Esophagus muscularis mucosa (tissue), 4 donors: Measurements from ENCODE around the gene PMM2. TPM values are rescaled to one million over a fixed set of nuclear protein-coding genes. Genes with fewer than 3 reads are reported as not detected.

Experiments used
- DNase-seq: peaks from one replicate; pipeline ENCODE4 v3.0.0-alpha.2; 2017; ENCODE audit errors: extremely low spot score
- H3K27ac ChIP-seq, 4 donors: fragments of 200-600 bp; sonication (generic); replicated peaks in 1 of 4; 1 replicate in 3 of 4; 2 replicates in 1 of 4; pipeline ENCODE4 v1.5.1; 2016 to 2019; ENCODE audit warnings: mild to moderate bottlenecking in 1 of 4
- H3K27me3 ChIP-seq, 4 donors: fragments of 200-600 bp; sonication (generic); one replicate each; pipeline versions ENCODE4 v1.5.1 to v1.6.0; 2016 to 2019
- H3K36me3 ChIP-seq, 4 donors: fragments of 200-600 bp; sonication (generic); one replicate each; pipeline ENCODE4 v1.5.1; 2016 to 2019
- H3K4me1 ChIP-seq, 4 donors: fragments of 200-600 bp; sonication (generic); one replicate each; pipeline ENCODE4 v1.5.1; 2016 to 2019
- H3K4me3 ChIP-seq, 4 donors: fragments of 200-600 bp; sonication (generic); 1 replicate in 2 of 4; 2 replicates in 2 of 4; pipeline ENCODE4 v1.5.1; 2016 to 2019; ENCODE audit warnings: mild to moderate bottlenecking in 4 of 4, moderate library complexity in 1 of 4
- H3K9me3 ChIP-seq, 4 donors: fragments of 200-600 bp; sonication (generic); 1 replicate in 3 of 4; 2 replicates in 1 of 4; pipeline ENCODE4 v1.5.1; 2016 to 2019
- POLR2A ChIP-seq: fragments of 450-650 bp; IDR thresholded peaks from one replicate; pipeline ENCODE4 v1.6.1; 2017; ENCODE audit warnings: antibody characterized with exemption, moderate library complexity, mild to moderate bottlenecking, low read depth
- WGBS: methylation state at CpG from one replicate; pipeline ENCODE4 v1.1.5; 2018; 5-methylcytosine and 5-hydroxymethylcytosine counted together
- intact Hi-C: fragments of 100-400 bp; cut with DNase I; formaldehyde crosslinking; loops from one replicate; pipeline ENCODE4 v1.15.1; 2023
- total RNA-seq, 4 donors: library from RNA; depleted of rRNA; stranded (reverse); fragments of >200 nt; gene quantifications; one replicate each; pipeline versions ENCODE4 v1.1.0 to v1.2.1, GENCODE V29; 2016

PMM2 gene
- total RNA-seq, 4 donors from 2014 or later: 19.6 to 34.3 (median 23.5) TPM

DNA sequence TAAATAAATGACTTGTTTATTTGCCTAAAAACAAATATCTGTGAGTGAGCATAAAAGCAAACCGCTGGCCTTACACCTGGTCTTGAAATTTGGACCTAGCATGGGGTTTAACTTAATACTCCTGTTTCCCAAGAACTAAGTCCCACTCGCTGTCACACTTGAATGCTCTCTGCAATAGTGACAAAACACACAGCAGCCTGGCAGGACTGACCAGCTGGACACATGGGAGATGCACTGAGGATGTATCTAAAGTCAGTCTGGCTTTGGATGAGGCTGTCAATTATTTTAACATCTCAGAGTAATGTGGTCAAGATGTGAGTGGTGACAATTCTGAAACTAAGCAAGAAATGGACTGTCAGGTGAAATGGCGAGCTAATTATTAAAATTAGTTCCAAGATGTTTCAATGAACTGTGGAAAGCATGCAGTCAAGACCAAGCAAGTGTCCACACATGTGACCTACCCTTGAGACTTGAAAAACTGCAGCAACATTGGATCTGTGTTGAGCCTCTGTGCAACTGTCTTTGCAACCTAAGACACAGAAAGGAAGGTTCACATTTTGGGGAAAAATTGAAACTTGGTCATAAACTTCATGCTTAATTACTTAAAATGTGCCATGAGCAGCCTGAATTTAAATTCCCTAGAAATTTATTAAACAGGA lies 101.2 kb downstream of the PMM2 start:
- intact Hi-C loops: no loop called here
- H3K27me3 ChIP-seq: no peaks in the 10 kb centered on the region
- no peaks in the 10 kb centered on the region for H3K4me1 ChIP-seq
- 93% methylated on average over 3 of the region's 3 CpGs for WGBS
- no peaks in the 10 kb centered on the region for H3K9me3 ChIP-seq
- no peak for TF ChIP-seq POLR2A
- no peak overlapping the region for H3K4me3 ChIP-seq
- peaks cover 92 to 100% (median 99%) of the 10 kb centered on the region in 4 donors for H3K36me3 ChIP-seq
- no peak for DNase-seq
- no peak overlapping the region for H3K27ac ChIP-seq

Other genes starting within 250 kb of the PMM2 start
- not detected for gene TMEM114, start 207.3 kb upstream of the PMM2 start, total RNA-seq
- 10 to 100 TPM; 22.5 to 24.5 (median 23.4) TPM for gene METTL22, start 176.1 kb upstream of the PMM2 start, total RNA-seq
- 10 to 100 TPM in 3 of 4 donors, 1 to 10 TPM in 1; 9.0 to 16.9 (median 13.4) TPM for gene ABAT, start 123.2 kb upstream of the PMM2 start, total RNA-seq
- gene TMEM186, start 200 bp upstream of the PMM2 start, total RNA-seq: 10 to 100 TPM in 2 of 4 donors, 1 to 10 TPM in 2; 7.9 to 12.2 (median 9.6) TPM
- gene CARHSP1, start 71.2 kb downstream of the PMM2 start, total RNA-seq: 10 to 100 TPM; 33.2 to 95.8 (median 73.9) TPM
- gene LITAFD, start 84.5 kb downstream of the PMM2 start, total RNA-seq: not detected
- gene USP7, start 166.1 kb downstream of the PMM2 start, total RNA-seq: 10 to 100 TPM; 67.9 to 84.7 (median 73.3) TPM